ENCODE results near the gene ITGB1.
"Not testable (repeated sequence)": the region's sequence is repeated elsewhere in the genome, so short reads cannot be mapped to it uniquely, and the experiment has no call there.

The ITGB1 gene

DNA sequence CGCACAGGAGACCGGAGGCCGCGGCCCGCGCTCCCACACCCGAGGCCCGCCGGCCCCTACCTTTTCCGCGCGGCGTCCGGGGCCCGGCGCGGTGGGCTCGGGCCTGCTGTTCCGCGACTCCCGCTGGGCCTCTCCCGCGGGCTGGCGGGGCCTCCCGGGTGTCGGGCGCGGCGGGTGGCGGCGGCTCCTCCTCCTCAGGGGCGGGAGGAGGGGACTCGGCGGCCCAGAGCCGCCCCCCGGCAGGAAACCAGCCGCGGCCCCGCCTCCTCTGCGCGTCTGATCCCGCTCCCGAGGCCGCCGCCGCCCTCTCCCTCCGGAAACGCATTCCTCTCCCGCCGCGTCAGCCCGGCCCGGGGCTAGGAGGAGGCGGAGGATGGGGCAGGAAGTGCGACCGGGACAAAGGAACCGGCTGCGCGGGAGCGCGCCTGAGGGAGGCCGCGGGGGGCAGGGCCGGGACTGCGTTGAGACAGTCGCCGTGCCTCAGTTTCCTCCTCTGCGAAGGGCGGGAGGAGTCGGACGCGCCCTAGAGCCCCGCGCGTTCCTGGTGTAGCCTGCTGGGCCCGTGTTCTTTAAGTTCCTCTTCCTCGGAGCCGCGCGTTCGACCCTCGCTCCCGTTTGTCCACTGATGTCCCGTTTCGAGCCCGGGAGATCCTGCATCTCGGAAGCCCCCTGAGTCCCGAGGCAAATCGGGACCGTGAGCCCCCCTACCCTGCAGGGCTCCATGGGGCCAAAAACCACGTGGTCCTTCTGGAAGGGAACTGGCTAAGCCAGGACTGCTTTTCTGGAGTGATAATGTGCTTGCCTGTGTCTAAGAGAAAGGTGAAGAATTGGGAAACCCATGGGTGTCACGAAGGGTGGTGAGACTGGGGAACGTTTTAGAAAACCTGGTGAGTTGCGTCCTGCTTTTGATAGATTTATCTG, at the start of gene ITGB1:
Gene ITGB1 (minus strand): TSS at position 146 of the 921 bp plus-strand sequence. CDS start 22,672 bp downstream, outside the sequence.
- DNase-seq, result peak; percentile 58

DNA sequence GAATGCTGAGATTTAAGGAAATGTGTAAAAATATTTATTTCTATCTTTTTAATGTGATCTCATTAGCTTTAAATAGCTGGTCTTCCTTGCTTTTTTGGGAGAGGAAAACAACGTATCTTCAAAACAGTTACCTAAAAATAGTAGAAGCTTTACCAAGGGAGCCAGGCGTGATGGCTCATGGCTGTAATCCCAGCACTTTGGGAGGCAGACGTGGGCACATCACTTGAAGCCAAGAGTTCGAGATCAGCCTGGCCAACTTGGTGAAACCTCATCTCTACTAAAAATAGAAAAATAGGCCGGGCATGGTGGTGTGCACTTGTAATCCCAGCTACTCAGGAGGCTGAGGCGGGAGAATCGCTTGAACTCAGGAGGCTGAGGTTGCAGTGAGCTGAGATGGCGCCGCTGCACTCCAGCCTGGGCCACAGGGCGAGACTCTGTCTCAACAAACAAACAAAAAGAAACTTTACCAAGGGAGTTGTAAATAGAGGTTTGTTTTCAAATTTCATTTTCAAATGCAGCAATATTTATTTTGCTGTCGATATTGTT, 48.4 kb upstream of the ITGB1 start:
- DNase-seq, result no peak

DNA sequence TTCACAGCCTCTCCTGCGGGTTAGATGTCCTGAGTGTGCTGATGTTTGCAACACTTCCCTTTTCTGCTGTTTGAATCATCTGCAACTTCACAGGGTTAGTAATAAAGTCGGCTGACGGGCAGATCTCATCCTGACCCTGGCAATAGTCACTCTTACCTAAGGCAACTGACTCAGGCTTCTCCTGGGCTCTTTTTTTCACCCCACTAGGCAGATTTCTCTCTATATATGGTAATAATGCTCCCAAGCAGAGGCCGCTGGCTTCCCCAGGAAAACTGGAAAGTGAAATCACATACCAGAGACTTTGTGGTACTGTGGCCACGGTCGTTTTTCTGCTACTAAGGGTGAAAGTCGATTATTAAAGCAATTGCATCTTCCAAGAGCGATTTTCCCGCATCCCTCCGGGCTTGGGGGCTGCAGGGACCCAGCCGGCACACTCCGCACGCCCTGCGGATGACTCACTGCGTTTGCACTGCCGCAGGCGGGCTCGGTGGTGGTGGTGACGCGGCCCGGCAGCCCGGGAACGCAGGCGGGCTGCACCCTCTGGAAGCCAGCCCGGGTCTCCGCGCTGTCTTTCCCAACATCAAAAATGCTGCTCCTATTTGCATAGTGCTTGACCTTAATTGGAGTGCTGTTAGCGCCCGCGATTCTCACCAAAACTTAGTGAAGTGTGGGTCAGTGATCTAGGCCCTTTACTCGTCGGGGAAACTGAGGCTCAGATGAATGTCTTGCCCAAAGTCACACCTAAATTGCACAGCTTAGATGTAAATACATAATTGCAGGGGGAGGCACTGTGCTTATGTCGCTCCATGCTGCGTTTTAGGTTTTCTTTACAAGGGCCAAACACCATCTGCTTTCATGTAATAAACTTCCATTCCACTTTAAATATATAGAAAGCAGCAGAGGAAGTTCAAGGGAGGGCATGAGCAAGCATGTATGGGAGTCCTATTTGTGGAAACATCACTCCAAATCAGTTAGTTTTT, 47.6 kb upstream of the ITGB1 start:
- peak; percentile 26 for DNase-seq

DNA sequence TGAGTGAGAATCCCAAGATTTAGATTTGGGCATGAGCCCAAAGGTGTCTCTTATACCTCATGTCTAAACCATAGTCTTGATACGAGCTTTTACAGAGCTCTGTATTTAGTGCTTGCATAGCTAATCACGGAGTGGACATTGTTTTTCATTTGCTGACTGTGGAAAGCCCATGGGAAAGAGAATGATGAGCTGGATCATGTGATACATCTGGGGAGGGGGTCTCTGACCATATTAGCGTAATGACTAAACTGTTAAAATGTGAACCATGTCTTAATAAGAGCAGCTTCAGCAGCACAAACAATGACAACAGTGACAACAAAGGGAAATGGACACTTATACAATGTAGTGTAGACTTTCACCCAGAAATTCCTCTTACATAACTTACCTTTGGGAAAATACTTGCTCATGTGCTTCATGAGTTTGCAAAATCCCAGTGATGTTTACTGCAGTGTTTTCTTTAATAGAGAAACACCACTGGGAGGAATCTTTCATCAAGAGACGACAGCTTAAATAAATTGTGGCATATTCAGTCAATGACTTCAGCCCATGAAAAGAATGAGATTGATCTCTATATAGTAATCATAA, 44.0 kb upstream of the ITGB1 start:
- no peak for DNase-seq

DNA sequence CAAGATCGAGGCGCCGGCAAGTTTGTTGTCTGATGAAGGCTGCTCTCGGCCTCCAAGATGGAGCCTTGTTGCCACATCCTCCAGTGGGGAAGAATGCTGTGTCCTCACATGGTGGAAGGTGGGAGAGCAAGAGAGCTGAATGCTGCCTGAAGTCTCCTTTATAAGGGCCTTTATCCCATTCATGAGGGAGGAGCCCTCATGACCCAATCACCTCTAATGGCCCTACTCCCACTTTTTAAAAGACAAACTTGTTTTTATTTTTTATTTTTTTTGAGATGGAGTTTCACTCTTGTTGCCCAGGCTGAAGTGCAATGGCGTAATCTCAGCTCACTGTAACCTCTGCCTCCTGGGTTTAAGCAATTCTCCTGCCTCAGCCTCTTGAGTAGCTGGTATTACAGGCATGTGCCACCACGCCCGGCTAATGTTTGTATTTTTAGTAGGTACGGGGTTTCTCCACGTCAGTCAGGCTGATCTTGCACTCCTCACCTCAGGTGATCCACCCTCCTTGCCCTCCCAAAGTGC, 40.1 kb upstream of the ITGB1 start:
- not testable (repeated sequence) for DNase-seq

DNA sequence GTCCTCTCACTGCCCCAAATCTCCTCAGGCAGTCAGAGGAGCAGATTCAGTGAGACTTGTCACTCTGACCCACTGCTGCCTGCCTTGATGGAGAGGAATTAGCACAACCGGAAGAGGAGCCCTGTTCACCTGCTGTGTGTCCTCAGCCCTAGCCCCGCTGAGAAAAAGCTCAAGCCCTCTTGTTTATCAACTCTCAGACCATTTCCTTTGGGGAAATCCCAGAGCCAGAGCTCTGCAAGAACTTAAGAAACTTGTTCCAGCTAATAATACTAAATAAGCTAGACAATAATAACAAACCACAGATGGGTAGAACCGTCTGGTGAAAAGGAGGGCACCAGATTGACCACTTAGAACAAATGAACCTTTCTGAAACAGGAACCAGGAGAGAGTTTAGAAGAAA, 37.7 kb upstream of the ITGB1 start:
- DNase-seq, result no peak

DNA sequence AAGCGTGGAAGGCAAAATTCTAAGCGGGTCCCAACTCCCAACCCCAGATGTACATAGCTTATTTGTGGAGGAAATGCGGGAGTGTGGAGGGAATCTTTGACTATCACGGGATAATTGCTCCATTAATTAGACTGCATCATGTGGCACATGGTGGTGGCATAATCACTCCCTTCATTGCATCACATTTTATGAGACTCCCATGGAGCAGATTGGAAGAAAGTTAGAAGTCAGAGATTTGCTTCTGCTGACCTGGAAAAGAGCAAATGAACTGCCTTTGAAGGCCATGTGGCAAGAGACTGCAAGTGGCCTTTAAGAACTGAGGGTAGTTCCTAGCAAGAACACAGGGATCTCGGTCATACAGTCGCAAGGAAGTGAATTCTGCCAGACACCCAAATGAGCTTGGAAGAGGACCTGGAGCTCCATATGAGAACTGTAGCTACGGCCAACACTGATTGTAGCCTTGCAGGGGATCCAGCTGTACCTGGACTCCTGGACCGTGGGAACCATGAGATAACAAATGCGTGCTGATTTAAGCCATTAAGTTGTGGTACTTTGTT, 37.1 kb upstream of the ITGB1 start:
- no peak for DNase-seq

DNA sequence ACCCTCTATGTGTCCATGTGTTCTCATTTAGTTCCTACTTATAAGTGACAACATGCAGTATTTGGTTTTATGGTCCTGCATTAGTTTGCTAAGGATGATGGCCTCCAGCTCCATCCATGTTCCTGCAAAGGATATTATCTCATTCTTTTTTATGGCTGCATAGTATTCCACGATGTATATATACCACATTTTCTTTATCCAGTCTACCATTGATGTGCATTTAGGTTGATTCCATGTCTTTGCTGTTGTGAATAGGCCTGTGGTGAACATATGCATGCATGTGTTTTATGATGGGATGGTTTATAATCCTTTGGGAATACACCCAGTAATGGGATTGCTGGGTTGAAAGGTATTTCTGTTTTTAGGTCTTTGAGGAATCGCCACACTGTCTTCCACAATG, 36.6 kb upstream of the ITGB1 start:
- not testable (repeated sequence) for DNase-seq

DNA sequence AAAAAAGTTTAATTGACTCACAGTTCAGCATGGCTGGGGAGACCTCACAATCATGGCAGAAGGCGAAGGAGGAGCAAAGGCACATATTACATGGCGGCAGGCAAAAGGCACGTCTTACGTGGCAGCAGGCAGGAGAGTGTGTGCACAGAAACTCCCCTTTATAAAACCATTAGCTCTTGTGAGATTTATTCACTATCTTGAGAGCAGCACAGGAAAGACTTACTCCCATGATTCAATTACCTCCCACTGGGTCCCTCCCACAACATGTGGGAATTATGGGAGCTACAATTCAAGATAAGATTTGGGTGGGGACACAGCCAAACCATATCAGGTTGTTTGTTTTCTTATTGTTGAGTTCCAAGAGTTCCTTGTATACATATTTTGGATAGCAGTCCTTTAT, 34.3 kb upstream of the ITGB1 start:
- not testable (repeated sequence) for DNase-seq

DNA sequence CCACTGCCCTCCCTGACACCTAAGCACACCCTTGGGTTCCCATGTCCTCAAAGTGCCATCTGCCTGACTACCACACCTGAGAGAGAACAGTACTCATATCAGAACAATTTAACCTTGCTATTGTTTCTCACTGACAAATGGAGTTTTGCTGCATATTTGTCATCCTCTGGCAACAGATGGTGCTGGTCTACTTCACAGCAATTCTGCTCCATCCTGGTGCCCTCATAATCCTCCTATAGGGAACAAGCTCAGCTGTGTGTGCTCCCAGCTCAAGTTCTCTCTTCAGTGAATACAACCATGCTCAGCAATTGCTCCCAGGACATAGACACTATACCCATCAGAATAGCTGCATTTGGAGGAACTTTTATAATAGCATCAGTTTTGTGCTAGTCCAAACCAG, 32.8 kb upstream of the ITGB1 start:
- no peak for DNase-seq

DNA sequence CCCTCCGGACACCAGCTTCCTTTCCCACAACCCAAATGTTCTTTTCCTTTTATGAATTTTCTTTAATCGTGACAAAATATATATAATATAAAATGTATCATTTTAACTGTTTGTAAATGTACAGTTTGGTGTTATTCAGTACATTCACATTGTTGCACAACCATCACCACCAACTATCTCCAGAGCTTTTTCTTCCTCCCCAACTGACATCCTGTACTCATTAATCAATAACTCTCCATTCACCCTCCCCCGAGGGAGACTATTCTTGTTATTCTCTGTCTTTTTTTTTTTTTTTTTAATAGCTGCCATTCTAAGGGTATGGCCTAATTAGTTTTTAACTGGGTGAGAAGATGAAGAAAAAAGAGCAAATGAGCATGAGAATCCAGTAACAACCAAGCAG, 30.6 kb upstream of the ITGB1 start:
- DNase-seq, result no peak

DNA sequence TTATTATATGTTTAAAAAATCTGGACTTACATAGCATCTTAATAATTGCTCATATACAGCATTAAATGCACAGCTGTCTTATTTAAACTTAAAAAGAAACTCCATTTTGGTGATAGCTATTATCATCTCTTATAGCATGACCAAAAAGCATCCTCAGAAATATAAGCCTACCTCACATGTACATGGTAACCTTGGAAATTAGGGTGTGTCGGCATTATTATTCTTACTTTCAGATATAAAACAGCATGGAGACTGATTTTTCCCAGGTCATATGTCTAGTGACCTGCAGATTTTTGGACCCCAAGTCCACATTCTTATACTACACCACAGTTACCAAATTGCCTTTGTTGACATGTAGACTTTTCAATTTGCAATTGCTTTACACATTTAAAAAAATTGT, 29.1 kb upstream of the ITGB1 start:
- no peak for DNase-seq

DNA sequence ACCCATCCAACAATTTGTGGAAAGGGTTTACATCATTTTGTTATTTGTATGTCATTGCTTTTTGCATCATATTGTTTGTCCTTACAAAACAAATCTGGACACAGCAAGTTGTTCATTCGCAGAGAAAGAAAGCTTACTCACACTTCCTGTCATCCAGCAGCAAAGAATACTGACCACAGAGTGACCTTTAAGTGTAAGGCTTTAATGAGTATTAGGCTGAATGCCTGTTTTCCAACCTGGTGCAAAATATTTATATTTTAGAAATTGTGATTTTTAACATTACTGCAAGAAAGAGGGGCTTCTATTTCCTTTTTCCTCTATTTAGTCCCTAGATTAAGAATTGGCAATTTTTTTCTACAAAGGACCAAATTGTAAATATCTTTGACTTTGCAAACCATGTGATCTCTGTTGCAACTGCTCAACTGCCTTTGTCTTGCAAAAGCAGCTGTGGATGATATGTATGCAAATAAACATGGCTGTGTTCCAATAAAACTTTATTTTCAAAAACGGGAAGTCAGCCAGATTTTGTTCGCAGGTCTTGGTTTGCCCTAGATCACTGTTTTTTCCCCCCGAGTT, 27.8 kb upstream of the ITGB1 start:
- DNase-seq, result no peak

DNA sequence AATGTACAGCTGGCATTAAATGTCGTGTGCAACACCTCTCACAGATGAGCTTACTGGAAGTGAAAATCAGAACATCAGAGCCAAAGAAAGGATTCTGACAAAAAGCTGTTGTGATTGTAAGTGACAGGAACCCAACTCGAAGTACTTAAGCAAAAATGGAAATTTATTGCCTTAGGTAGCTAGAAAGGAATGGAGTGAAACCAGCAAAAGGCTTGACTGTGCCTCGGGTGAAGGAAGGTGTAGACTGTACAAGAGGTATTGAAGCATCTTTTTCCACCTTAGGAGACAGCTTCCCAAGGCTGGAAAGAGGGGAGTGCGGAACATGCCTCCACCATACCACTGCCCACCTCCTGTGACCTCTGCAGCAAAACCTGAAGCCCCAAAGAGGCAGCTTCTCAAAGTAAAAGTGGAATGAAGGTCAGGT, 27.3 kb upstream of the ITGB1 start:
- no peak for DNase-seq

DNA sequence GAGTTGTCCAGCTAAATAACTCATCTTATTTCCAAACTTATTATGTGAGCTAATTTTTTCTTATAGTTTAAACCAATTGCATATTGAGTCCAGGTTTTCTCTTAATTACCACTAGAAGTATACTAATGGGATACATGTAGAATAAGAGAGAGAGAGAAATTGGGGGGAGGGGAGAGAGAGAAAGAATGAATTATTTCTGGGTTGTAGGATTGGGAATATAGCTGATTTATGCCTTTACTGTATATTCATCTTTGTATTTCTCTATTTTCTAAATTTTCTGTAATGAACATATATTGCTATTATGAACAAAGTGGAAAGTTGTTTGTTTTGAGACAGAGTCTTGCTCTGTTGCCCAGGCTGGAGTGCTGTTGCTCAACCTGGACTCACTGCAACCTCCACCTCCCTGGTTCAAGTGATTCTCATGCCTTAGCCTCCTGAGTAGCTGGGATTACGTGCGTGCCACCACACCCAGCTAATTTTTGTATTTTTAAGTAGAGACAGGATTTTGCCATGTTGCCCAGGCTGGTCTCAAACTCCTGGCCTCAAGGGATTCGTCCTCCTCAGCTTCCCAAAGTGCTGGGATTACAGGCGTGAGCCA, 26.1 kb upstream of the ITGB1 start:
- DNase-seq, result no peak

DNA sequence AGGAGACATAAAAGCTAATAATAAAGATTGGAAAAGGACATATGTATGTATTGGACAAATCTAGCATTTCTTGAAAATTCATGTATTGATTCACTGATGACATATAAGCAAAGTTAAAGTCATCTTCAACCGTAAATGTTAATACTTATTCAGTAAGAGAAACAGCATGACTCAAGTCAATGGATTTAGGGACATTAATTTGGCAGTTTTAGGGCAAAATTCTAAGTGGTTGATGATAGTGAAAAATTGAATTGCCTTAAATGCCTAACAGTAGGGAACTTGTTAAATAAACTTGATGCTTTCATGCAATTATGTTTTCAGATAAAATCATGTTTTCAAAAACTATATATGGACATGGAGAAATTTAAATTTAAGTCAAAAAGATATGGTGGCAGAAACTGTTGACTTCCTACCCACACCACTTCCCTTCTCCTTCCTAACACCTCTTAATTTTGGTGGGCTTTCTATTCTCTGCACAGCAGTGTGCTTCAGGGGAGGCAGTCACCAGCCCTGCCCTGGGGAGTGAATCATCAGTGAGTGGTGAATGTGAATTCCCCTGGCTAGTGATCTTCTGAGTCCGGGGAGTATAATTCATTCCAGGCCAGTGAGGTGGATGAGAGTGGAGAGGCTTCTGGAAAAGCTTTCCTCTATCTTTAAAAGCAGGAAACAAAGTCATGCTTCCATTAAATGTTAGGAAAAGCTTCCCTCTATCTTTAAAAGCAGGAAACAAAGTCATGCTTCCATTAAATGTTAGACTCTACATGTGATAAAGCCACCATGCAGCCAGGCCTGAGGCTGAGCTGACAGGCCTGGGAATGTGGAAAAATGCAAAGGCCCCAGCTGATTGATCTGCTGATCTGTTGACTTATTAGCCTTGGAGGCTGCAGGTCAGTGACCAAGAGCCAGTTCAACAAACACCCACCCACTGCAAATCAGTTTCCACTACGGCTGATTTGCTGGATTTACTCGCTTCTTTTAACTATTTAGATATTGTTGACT, 25.2 kb upstream of the ITGB1 start:
- no peak for DNase-seq

DNA sequence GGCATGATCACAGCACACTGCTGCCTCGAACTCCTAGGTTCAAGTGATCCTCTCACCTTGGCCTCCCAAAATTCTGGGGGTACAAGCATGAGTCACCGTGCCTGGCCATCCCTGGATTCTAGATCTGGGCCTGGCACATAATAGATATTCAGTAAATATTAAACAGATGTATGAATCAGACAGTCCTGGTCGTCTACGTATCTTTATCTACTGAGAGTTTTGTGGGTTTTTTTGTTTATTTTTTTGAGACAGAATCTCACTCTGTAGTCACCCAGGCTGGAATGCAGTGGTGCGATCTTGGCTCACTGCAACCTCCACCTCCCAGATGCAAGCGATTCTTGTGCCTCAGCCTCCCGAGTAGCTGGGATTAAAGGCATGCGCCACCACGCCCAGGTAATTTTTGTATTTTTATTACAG, 24.3 kb upstream of the ITGB1 start:
- DNase-seq, result no peak

DNA sequence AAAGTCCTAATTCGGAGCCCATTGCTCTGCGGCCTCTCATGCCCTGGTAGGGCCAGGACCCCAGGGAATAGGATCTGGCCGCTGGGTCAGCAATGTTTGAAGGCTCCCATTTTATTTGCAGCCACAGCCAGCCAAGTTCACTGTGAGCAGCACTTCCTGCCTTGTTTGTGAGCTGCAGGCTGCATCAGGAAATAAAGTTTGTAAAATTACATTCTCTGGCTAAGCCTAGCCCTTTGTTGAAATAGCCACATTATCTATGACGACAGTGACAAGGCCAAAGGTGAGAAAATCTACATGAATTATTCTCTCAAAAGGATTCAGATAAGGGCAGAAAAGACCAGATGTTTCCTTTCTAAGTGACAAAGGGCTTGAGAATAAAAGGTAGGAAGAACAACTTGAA, 23.7 kb upstream of the ITGB1 start:
- no peak for DNase-seq

DNA sequence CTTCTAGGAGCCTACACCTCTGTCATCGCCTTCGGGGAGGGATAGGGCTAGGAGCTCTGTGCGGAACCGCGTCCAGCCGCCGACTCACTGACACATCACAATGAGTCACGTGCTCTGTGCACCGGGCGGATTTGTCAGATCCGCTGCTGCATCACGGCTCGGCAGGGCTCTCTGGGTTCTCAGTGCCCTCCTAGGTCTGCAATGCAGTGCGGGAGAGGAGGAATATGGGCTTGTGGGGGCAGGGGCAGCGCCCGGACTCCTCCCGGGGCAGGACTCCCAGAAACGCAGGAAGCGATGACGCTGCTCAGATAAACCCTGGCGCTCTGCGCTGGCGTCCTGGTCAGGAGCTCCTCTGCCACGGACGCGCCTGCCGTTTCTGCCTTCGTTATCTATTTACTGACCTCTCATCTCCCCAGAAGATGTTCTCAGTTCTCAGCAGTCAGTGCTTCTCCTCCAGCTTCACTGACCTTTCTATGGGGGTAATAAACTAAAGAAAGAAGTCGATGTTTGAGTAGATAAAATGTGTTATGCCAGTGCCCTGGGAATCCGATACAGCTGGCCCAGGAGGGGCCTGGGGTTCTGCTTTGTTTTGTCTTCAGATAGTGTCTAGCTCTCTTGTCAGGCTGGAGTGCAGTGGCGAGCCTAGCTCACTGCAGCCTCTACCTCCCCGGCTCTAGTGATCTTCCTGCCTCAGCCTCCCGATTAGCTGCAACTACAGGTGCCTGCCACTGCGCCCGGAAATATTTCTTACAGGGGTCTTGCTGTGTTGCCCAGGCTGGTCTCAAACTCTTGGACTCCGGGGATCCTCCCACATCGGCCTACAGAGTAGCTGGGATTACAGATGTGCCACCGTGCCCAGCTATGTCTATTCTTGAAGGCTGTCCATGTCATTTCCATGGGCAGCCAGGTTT, 22.8 kb upstream of the ITGB1 start:
- DNase-seq, result no peak
